ENCODE results near the gene KIAA0825.

DNA sequence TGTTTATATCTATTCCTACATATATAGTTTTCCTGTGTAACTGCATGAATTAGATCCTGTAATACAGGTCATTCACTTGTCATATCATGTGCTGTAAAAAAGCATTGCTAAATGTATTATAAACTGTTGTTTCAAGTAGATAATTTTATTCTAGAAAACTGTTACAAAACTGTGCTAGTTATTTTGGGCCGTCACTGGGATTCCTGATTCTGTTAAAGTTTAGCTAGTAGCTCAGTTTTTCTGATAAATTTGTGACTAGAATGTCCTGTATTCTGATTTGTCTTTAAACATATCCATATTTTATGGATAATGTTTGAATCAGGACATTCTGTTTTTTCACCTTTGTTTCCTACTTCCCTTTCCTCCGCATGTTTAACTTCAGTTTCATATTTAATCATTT, 5.5 kb upstream of the KIAA0825 start:
- TF ChIP-seq, protein P1, sequence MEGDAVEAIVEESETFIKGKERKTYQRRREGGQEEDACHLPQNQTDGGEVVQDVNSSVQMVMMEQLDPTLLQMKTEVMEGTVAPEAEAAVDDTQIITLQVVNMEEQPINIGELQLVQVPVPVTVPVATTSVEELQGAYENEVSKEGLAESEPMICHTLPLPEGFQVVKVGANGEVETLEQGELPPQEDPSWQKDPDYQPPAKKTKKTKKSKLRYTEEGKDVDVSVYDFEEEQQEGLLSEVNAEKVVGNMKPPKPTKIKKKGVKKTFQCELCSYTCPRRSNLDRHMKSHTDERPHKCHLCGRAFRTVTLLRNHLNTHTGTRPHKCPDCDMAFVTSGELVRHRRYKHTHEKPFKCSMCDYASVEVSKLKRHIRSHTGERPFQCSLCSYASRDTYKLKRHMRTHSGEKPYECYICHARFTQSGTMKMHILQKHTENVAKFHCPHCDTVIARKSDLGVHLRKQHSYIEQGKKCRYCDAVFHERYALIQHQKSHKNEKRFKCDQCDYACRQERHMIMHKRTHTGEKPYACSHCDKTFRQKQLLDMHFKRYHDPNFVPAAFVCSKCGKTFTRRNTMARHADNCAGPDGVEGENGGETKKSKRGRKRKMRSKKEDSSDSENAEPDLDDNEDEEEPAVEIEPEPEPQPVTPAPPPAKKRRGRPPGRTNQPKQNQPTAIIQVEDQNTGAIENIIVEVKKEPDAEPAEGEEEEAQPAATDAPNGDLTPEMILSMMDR (IDR thresholded peaks at IDR 0.05), result no peak
- no peak for TF ChIP-seq POLR2A (IDR thresholded peaks at IDR 0.05)

All from Peyer's patch (tissue), 4 donors.